ENCODE results near the gene SLC35E3.
"Not testable (repeated sequence)": the region's sequence is repeated elsewhere in the genome, so short reads cannot be mapped to it uniquely, and the experiment has no call there.

SLC35E3 gene

GRCh38 chr12:68815232-68815927, 69.4 kb downstream of the SLC35E3 start:
- DNase-seq, result no peak

GRCh38 chr12:68815928-68816800, 70.2 kb downstream of the SLC35E3 start:
- DNase-seq, result no peak

GRCh38 chr12:68819481-68819880, 73.5 kb downstream of the SLC35E3 start:
- DNase-seq, result not testable (repeated sequence)

- no peak for DNase-seq
Measured at GRCh38 chr12:68821357-68822188, 75.6 kb downstream of the SLC35E3 start.

- no peak for DNase-seq
Measured at GRCh38 chr12:68823696-68824095, 77.7 kb downstream of the SLC35E3 start.

GRCh38 chr12:68824131-68824530, 78.2 kb downstream of the SLC35E3 start:
- DNase-seq, result no peak

- DNase-seq, result no peak
Measured at GRCh38 chr12:68824597-68825250, 78.7 kb downstream of the SLC35E3 start.

GRCh38 chr12:68825569-68826217, 79.7 kb downstream of the SLC35E3 start:
- no peak for DNase-seq

- no peak for DNase-seq
Measured at GRCh38 chr12:68827895-68828671, 82.1 kb downstream of the SLC35E3 start.

- no peak for DNase-seq
Measured at GRCh38 chr12:68828672-68829068, 82.7 kb downstream of the SLC35E3 start.

All from activated CD4-positive, alpha-beta T cell treated with anti-CD3 and anti-CD28 coated beads for 4 hours (primary cell).